Measurements from ENCODE around the gene FMN1.

The FMN1 gene

DNA sequence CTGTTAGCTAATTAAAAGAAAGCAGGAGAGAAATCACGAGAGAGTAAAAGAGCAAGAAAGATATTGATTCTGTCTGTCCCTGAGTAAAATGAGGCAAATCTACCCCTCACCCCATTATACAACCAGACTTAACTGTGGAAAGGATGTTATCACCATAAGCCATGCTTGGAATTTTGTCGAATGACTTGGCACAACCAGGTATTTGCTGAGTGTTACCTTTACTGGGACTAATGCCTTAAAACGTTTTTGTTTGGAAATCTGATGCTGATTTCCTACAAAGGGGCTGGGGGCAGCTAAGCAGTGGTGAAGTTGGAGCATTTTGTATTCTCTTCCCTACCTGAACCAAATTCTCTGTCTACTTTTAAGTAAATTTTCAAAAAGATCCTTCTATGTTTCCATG, 265.6 kb downstream of the FMN1 start:
- DNase-seq (ENCODE audit: low read depth): no peak

- no peak for DNase-seq (ENCODE audit: low read depth)
These were observed 267.4 kb downstream of the FMN1 start for GRCh38 chr15:32927124-32927523.

- DNase-seq (ENCODE audit: low read depth): no peak
These were observed 271.3 kb downstream of the FMN1 start for GRCh38 chr15:32923176-32923575.

- DNase-seq (ENCODE audit: low read depth): no peak
These were observed 272.0 kb downstream of the FMN1 start for GRCh38 chr15:32922541-32922940.

DNA sequence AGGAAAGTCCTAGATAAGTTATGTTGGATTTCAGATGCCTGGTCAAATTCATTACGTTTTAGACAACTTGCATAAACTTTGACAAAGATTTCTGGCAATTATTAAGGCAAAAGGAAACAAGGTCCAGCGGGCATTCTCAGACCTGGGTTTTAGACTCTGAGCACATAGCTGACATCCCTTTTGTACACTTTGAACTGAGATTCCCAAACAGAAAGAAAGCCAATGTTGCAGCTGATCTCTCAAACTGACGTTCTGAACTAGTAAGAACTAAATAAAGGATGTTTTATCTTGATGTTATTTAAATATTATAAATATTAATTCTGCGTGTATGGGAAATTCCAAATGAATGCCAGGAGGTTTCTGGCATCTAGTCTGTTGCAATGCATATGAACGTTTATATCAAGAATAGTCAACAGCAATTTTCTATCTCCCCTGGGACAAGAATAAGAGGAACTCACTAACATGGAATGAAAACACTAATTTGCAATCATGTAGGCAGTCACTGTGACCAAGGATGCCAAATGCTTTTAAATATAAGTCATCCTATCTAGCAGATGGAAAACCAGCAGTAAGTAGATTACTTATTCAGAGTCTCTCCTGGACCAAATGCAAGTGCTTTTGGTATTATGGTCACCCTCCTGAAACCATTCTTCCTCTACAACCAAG, 274.6 kb downstream of the FMN1 start:
- no peak for DNase-seq (ENCODE audit: low read depth)

DNA sequence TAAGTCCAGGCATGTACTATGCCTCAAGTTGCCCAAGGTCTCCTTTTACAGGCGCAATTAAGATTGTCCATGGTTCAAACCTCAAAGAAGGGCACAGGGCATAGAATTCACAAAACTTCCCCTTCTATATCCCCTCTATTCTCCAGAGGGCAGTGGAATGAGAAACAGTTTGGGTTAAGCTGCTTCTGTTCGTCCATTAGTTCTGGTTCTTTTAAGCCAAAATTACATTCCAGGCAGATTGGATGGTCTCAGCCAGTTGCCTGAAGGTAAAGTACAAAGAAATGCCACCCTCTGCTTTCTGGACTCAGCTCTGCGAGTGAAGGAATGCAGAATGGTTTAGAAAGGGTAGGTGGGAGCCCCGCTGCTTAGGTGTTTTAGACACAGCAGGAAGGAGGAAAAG, 276.0 kb downstream of the FMN1 start:
- DNase-seq (ENCODE audit: low read depth): no peak

GRCh38 chr15:32910839-32911238, 283.7 kb downstream of the FMN1 start:
- DNase-seq (ENCODE audit: low read depth): no peak

GRCh38 chr15:32909431-32909830, 285.1 kb downstream of the FMN1 start:
- DNase-seq (ENCODE audit: low read depth): no peak

GRCh38 chr15:32908872-32909271, 285.6 kb downstream of the FMN1 start:
- DNase-seq (ENCODE audit: low read depth): no peak

DNA sequence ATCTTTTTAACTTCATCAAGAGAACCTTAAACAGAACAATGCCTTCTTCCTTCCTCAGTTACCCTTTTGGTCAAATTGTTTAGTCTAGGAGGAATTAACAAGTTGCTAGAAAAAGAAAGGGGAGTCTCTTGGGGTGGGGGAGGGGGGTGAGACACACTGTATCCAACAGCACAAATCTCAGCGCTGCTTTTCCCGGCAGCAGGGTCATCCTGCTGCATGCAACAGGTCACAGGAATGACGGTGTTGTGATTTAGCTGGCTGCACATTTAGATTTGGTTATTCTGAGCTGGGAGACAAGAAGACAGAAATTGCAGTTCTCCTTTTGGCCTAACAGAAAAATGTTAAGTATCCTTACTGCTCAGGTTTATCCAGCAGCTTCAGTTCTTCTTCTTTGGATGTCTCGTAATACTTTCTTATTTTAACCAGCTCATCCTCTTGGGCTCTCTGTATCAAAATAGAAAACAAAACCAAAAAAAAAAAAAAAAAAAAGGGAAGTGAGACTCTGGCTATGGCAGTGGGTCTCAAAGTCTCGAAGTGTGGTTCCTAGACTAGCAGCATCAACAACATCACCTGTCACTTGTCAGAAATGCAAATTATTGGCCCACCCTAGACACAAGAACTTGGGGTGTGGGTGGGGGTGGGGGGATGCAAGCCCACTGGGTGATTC, 286.2 kb downstream of the FMN1 start:
- no peak for DNase-seq (ENCODE audit: low read depth)

DNA sequence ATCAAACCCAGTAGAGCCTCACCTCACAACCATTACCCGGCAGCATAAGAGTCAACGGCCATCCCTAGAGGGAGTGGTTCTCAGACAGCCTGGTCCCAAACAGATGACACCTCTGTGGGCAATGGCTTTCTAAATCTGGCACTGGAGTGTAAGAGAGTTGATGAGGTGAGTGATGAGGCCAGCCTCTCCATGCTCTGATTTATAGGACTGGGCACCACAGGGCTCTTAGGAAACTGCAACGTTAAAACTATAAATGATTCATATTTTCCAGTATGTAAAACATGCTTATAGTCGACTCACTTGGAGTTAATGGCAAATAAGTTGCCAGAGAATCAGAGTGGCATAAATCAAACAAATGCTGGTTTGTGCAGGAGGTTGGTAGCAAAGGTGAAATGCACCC, 289.0 kb downstream of the FMN1 start:
- DNase-seq (ENCODE audit: low read depth): no peak

GRCh38 chr15:32904448-32904847, 290.1 kb downstream of the FMN1 start:
- DNase-seq (ENCODE audit: low read depth): no peak

GRCh38 chr15:32903591-32904290, 290.8 kb downstream of the FMN1 start:
- no peak for DNase-seq (ENCODE audit: low read depth)

DNA sequence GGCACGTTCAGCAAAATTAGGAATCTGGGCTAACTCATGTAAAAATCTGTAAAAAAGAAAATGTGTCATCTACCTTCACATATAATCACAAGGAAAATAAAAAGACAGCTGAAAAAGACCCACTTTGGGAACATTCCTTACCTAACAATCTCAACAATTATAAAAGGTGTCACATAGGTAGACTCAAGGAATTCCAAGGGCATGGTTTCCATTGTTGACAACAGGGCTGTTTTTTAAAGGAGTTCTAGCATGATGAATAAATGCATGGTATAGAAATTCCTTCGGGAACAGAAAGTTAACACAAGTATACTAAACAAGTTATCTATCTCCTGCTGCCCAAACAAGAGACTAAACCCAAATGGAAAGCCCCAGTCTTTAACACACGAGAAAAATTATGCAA, 292.5 kb downstream of the FMN1 start:
- no peak for DNase-seq (ENCODE audit: low read depth)

DNA sequence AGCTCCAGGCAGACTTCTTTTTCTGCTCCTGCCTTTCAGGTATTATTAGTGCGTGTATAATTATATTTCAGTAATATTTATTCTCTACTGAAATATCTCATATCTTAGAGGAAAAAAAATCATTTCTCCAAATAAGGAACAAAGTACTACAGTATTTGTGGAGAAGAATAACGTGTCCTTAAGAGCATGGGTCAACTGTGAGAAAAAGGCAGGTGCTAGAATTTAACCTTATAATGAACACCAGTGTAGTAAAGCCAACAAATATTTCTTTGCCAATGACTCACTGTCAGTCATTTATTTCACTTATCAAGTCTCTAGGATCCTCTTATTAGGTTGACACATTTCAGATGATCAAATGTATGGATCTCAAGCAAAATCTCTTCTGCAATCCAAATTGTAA, 293.3 kb downstream of the FMN1 start:
- DNase-seq (ENCODE audit: low read depth): no peak

DNA sequence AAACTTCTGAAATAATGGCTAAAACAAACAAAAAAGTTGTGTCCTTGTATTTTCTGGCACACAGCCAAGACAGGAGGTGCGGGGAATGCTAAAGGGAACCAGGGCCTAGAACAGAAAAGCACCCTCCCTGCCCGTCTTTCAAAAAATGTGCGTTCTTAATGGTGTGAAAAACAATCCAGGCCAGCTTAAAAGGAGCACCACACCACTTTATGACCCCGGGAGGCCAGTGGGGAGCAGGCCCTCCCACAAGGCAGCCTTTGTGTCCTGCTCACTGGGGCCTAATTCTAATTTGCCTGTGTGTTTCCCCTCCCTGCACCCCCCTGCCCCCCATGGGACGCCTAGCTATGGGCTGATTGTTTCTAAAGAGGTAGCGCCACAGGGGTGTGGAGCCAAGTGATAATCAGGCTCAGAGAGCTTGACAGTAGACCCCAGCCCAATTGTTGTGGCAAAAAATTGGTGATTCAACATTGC, 295.4 kb downstream of the FMN1 start:
- no peak for DNase-seq (ENCODE audit: low read depth)

DNA sequence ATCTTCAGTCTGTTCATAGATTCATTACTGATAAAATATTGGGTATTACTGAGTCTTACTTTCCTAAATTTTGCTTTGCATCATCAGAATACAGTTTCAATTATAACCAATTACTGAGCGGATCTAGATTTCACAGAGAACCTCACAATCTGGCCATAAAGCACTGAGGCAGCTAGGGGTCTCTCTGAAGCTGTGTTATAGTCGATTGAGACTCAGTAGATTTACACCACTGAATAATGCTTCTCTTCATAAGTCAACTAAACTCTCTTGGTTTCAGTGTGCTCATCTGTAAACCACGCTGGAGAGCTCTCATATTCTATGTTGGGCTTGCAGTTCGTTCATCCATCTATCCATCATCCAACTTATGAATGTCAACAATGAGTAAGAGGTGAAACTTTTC, 296.1 kb downstream of the FMN1 start:
- no peak for DNase-seq (ENCODE audit: low read depth)

DNA sequence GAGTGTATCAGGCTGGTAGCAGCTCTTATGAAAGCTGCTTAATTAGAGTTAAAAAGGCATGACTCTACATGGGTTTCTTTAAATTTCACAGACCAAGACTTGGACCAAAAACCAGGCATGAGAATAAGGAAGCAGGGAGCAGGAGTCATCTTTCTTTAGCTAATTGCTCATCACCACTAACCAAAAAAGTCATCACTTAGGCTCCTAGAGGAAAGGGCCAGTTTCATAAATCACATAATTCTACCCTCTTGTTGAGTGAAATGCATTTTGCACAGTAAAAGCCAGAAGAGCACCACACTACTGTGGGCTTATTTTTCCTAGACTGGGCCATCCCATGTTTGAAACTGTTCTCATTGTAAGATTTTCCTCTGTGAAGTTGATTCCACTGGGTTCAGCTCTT, 301.1 kb downstream of the FMN1 start:
- DNase-seq (ENCODE audit: low read depth): no peak

DNA sequence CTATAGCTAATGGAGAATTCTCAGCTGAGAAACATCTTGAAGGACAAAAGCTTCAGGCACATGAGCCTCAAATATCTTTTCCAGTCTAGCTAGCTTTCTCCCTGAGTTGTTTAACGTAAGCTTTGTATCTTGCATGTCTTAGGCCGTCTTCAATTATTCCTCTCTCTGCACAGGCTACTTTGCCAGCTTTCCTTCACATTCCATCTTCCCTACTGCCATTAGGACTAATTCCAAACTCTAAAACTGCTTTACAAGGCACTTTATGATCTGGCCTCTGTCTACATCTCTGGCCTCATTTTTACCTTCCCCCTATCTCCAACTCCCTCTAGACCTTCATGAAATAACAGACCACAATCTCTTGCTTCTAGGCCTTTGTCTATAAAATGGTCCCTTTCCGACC, 305.3 kb downstream of the FMN1 start:
- DNase-seq (ENCODE audit: low read depth): no peak

GRCh38 chr15:32888221-32888761, 306.2 kb downstream of the FMN1 start:
- DNase-seq (ENCODE audit: low read depth): no peak

DNA sequence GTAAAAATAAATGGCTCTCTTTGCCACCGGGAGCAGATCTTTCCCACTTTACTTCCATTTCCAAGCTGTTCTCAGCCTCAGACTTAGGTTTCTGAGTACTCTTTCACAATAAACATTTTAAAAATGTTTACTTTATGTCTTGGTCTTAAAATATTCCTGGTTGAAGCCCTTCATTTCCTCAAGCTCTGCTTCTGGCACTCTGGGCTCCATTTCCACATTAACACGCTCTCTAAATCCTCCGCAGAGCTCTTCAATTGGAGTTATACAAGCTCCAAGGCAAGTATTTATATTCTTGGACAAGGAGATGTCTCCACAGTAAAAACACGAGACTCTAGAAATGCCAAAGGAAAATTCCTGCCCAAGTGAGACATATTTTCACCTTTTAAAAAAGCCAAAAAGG, 307.4 kb downstream of the FMN1 start:
- no peak for DNase-seq (ENCODE audit: low read depth)

DNA sequence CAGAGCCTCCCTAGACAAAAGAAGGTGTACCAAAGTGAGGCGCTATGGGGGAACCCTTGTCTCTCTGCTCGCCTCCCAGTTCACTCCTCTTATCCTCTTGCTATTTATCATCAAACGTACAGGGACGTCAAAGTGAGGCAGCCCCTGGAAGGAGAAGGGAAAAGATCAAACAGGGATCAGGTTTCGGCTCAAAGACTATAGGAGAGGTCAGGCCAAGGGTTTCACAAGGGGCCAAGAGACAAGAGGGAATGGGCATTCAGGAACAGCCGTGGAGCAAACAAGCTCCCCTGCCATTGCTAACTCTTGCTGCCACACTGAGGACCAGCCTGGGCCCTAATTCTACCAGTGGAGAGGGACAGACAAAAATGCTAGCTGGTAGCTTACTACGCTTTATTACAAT, 308.1 kb downstream of the FMN1 start:
- DNase-seq (ENCODE audit: low read depth): no peak

GRCh38 chr15:32885713-32886112, 308.8 kb downstream of the FMN1 start:
- DNase-seq (ENCODE audit: low read depth): no peak

Measured in T-helper 22 cell (primary cell).